PFSK-1 (cell line): ENCODE results near the gene MUC4.

Experiments used
- FOXP2 ChIP-seq: optimal IDR thresholded peaks from 2 replicates; pipeline ENCODE3; 2011; ENCODE audit warnings: borderline replicate concordance, control low read depth, inconsistent platforms; ENCODE audit not compliant: insufficient read depth; ENCODE audit errors: extremely low read length, extremely low read depth
- POLR2AphosphoS5 ChIP-seq: IDR thresholded peaks from 2 replicates; pipeline ENCODE4 v1.6.1; 2012; ENCODE audit warnings: low read depth, mild to moderate bottlenecking, control low read depth, low read length, moderate library complexity
- SIN3A ChIP-seq: IDR thresholded peaks from 2 replicates; pipeline ENCODE4 v1.6.1; 2012; ENCODE audit warnings: mild to moderate bottlenecking, low read length, moderate library complexity, borderline replicate concordance; ENCODE audit not compliant: insufficient read depth
- TAF1 ChIP-seq: IDR thresholded peaks from 2 replicates; pipeline ENCODE4 v1.6.1; 2012; ENCODE audit warnings: low read length, control low read depth, borderline replicate concordance; ENCODE audit not compliant: insufficient read depth
- TF ChIP-seq, protein P1 (sequence below), 2 experiments: IDR thresholded peaks; 2 replicates each; pipeline versions ENCODE4 v1.6.1 to v1.8.0; 2011 to 2012; ENCODE audit warnings: low read depth in 2 of 2, low read length in 2 of 2, control low read depth in 1 of 2, inconsistent platforms in 1 of 2, mild to moderate bottlenecking in 1 of 2, moderate library complexity in 1 of 2; ENCODE audit not compliant: insufficient read depth in 1 of 2

GRCh38 chr3:195761123-195761566 is 50.6 kb downstream of the MUC4 start:
- TF ChIP-seq, protein P1, sequence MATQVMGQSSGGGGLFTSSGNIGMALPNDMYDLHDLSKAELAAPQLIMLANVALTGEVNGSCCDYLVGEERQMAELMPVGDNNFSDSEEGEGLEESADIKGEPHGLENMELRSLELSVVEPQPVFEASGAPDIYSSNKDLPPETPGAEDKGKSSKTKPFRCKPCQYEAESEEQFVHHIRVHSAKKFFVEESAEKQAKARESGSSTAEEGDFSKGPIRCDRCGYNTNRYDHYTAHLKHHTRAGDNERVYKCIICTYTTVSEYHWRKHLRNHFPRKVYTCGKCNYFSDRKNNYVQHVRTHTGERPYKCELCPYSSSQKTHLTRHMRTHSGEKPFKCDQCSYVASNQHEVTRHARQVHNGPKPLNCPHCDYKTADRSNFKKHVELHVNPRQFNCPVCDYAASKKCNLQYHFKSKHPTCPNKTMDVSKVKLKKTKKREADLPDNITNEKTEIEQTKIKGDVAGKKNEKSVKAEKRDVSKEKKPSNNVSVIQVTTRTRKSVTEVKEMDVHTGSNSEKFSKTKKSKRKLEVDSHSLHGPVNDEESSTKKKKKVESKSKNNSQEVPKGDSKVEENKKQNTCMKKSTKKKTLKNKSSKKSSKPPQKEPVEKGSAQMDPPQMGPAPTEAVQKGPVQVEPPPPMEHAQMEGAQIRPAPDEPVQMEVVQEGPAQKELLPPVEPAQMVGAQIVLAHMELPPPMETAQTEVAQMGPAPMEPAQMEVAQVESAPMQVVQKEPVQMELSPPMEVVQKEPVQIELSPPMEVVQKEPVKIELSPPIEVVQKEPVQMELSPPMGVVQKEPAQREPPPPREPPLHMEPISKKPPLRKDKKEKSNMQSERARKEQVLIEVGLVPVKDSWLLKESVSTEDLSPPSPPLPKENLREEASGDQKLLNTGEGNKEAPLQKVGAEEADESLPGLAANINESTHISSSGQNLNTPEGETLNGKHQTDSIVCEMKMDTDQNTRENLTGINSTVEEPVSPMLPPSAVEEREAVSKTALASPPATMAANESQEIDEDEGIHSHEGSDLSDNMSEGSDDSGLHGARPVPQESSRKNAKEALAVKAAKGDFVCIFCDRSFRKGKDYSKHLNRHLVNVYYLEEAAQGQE (IDR thresholded peaks at IDR 0.05; ENCODE audit: insufficient read depth in 1 of 2, low read depth in 2 of 2, low read length in 2 of 2), result no peak
- no peak for TF ChIP-seq POLR2AphosphoS5
- no peak for TF ChIP-seq TAF1
- TF ChIP-seq SIN3A, result no peak
- no peak for TF ChIP-seq FOXP2
